Trophoblast cell (in vitro differentiated cells and primary cell): ENCODE data around the gene NATD1.

Experiments used
- DNase-seq, 2 donors: peaks; one replicate each; pipeline ENCODE4 v3.0.0-alpha.2; 2016
- H2AFZ ChIP-seq: 2 replicates; pipeline ENCODE4 v1.6.1; 2013; ENCODE audit warnings: low read length, moderate library complexity, mild to moderate bottlenecking; ENCODE audit not compliant: insufficient read depth, poor library complexity
- H2AK5ac ChIP-seq: 2 replicates; pipeline ENCODE4 v1.6.1; 2013; ENCODE audit warnings: mild to moderate bottlenecking, low read length
- H2BK120ac ChIP-seq: 2 replicates; pipeline ENCODE4 v1.6.1; 2013; ENCODE audit warnings: low read length, mild to moderate bottlenecking, moderate library complexity; ENCODE audit not compliant: insufficient read depth, poor library complexity
- H2BK12ac ChIP-seq: 2 replicates; pipeline ENCODE4 v1.6.1; 2013; ENCODE audit warnings: mild to moderate bottlenecking, low read length, moderate library complexity
- H2BK5ac ChIP-seq: 2 replicates; pipeline ENCODE4 v1.6.1; 2013; ENCODE audit warnings: low read length, low read depth, moderate library complexity, mild to moderate bottlenecking; ENCODE audit not compliant: poor library complexity
- H3K14ac ChIP-seq: 2 replicates; pipeline ENCODE4 v1.6.1; 2013; ENCODE audit warnings: mild to moderate bottlenecking, low read length
- H3K18ac ChIP-seq: 2 replicates; pipeline ENCODE4 v1.6.1; 2013; ENCODE audit warnings: mild to moderate bottlenecking, low read length
- H3K23ac ChIP-seq: 2 replicates; pipeline ENCODE4 v1.6.1; 2013; ENCODE audit warnings: low read length
- H3K27ac ChIP-seq: 2 replicates; pipeline ENCODE4 v1.5.1; 2013; ENCODE audit warnings: low read depth, mild to moderate bottlenecking, inconsistent platforms, low read length, moderate library complexity
- H3K27me3 ChIP-seq: 2 replicates; pipeline ENCODE4 v1.6.1; 2013; ENCODE audit warnings: inconsistent platforms, mild to moderate bottlenecking, low read length, moderate library complexity; ENCODE audit not compliant: insufficient read depth
- H3K36me3 ChIP-seq, 2 experiments: 1 replicate in 1 of 2; 2 replicates in 1 of 2; pipeline ENCODE4 v1.6.1; 2013; ENCODE audit warnings: low read length in 2 of 2, mild to moderate bottlenecking in 2 of 2, moderate library complexity in 1 of 2; ENCODE audit not compliant: insufficient read depth in 2 of 2, control insufficient read depth in 1 of 2
- H3K4ac ChIP-seq: 2 replicates; pipeline ENCODE4 v1.6.1; 2013; ENCODE audit warnings: low read depth, mild to moderate bottlenecking, low read length, moderate library complexity
- H3K4me1 ChIP-seq, 2 experiments: 1 replicate in 1 of 2; 2 replicates in 1 of 2; pipeline ENCODE4 v1.6.1; 2013; ENCODE audit warnings: low read length in 2 of 2, mild to moderate bottlenecking in 2 of 2, moderate library complexity in 1 of 2; ENCODE audit not compliant: insufficient read depth in 2 of 2, control insufficient read depth in 1 of 2
- H3K4me2 ChIP-seq: 2 replicates; pipeline ENCODE4 v1.6.1; 2013; ENCODE audit warnings: inconsistent platforms, mild to moderate bottlenecking, low read length, moderate library complexity
- H3K4me3 ChIP-seq: 2 replicates; pipeline ENCODE4 v1.5.1; 2013; ENCODE audit warnings: mild to moderate bottlenecking, low read depth, low read length, inconsistent platforms
- H3K79me1 ChIP-seq: one replicate; pipeline ENCODE4 v1.6.1; 2013; ENCODE audit warnings: low read length
- H3K79me2 ChIP-seq: 2 replicates; pipeline ENCODE4 v1.6.1; 2013; ENCODE audit warnings: low read length, mild to moderate bottlenecking; ENCODE audit not compliant: control insufficient read depth, insufficient read depth, poor library complexity
- H3K9ac ChIP-seq: 2 replicates; pipeline ENCODE4 v1.6.1; 2013; ENCODE audit warnings: mild to moderate bottlenecking, low read length
- H3K9me3 ChIP-seq: 2 replicates; pipeline ENCODE4 v1.6.1; 2013; ENCODE audit warnings: low read depth, mild to moderate bottlenecking, control low read depth, inconsistent platforms, low read length; ENCODE audit not compliant: insufficient read depth
- H4K12ac ChIP-seq: 2 replicates; pipeline ENCODE4 v1.6.1; 2013; ENCODE audit warnings: low read depth, mild to moderate bottlenecking, low read length, moderate library complexity
- H4K8ac ChIP-seq: 2 replicates; pipeline ENCODE4 v1.6.1; 2013; ENCODE audit warnings: low read depth, mild to moderate bottlenecking, low read length, moderate library complexity
- H4K91ac ChIP-seq: one replicate; pipeline ENCODE4 v1.6.1; 2013; ENCODE audit warnings: low read depth, mild to moderate bottlenecking, low read length, moderate library complexity
- WGBS: extraction: QIAGEN DNeasy Blood & Tissue Kit; methylation state at CpG from one replicate; pipeline ENCODE4 v1.1.7; 2013; ENCODE audit warnings: missing lambda C conversion rate; ENCODE audit not compliant: insufficient read length, insufficient coverage; ENCODE audit errors: extremely low coverage; 5-methylcytosine and 5-hydroxymethylcytosine counted together

The NATD1 gene

DNA sequence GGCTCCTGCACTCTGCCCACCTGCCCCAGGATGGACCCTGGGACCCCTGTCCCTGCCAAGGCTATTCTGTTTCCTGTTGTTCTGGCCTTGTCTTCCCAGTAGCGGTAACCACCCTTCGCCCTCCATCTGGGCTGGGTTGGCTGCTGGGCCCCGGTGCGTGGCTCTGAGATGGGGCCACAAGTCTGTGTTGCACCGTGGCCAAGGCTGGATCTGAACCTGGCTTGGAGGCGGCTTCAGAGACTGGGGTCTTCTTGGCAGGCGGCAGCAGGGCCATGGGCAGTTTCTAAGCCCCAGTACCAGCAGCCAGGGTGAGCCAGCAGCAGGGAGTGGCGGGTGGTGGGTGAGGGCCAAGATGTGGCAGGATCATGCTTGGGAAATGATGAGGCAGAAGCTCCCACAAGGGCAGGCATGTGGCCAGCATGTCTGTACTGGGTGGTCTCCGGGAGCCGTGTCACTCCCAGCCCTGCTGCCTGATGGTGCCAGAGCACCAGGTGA lies 43.9 kb upstream of the NATD1 start:
- no peak overlapping the region for H3K4ac ChIP-seq
- H3K14ac ChIP-seq: no peak overlapping the region
- H3K9ac ChIP-seq: no peak overlapping the region
- DNase-seq: peak; percentile 58 to 60
- no peak overlapping the region for H2AK5ac ChIP-seq
- H4K91ac ChIP-seq: no peak overlapping the region
- no peak overlapping the region for H3K4me2 ChIP-seq
- H3K4me1 ChIP-seq: no peaks in the 10 kb centered on the region
- H3K27ac ChIP-seq: no peak overlapping the region
- H3K9me3 ChIP-seq: peaks cover 49% of the 10 kb centered on the region
- no peak overlapping the region for H2BK5ac ChIP-seq
- no peak overlapping the region for H3K4me3 ChIP-seq
- no peaks in the 10 kb centered on the region for H3K27me3 ChIP-seq
- no peak overlapping the region for H4K8ac ChIP-seq
- H3K79me2 ChIP-seq: no peaks in the 10 kb centered on the region
- no peak overlapping the region for H4K12ac ChIP-seq
- peaks cover 30 to 31% of the 10 kb centered on the region in 2 experiments for H3K36me3 ChIP-seq
- H2BK120ac ChIP-seq: no peak overlapping the region
- no CpG with 5 or more reads among the region's 10 CpGs for WGBS
- no peak overlapping the region for H3K23ac ChIP-seq
- H3K79me1 ChIP-seq: no peaks in the 10 kb centered on the region
- H3K18ac ChIP-seq: no peak overlapping the region
- no peak overlapping the region for H2BK12ac ChIP-seq
- H2AFZ ChIP-seq: no peak overlapping the region

DNA sequence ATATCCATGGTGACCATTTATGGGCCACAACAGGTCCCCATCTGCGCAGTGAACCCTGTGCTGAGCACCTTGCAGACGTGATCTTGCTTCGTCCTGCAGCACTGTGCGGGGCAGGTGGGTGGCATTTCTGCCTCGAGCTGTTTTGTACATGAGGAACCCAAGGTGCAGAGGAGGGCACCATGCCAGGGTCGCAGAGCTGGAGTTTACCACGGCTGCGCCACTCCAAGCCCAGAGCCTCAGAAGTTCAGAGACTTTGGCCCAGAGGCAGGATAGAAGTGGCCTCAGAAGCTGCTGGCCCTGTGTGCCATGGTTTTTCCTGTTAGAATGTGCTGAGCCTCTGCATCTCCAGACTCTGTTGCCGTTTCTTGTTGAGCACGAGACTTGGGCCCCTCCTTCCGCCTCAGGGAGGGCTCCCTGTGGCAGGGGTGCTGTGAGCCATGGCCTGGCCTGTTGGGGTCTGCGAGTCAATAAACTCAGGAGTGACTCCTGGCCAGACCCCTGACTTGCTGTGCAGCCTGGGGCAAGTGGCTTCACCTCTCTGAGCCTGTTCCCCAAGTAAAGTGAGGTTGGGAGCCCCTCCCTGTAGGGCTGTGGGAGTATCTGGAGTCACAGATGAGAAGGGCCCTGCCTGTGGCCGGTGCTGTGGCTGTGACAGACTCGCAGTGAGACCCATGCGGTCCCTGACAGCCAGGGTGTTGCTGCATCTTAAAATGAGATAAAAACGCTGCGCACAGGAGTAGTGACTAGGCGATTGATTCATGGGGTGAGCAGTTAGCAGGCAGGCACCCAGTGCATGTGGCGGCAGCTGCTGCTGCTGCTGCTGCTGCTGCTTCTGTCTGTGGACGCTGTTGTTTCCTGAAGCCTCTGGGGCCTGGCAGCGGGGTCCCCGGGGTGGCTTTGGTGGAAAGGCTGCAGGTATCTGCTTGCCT lies 43.2 kb upstream of the NATD1 start:
- no peak overlapping the region for H3K14ac ChIP-seq
- no peak overlapping the region for H2AK5ac ChIP-seq
- DNase-seq: peak; percentile 68 to 75
- H3K36me3 ChIP-seq: peaks cover 27 to 32% of the 10 kb centered on the region in 2 experiments
- peaks cover 49% of the 10 kb centered on the region for H3K9me3 ChIP-seq
- H2AFZ ChIP-seq: no peak overlapping the region
- H4K91ac ChIP-seq: no peak overlapping the region
- no peak overlapping the region for H3K9ac ChIP-seq
- no peak overlapping the region for H3K23ac ChIP-seq
- H3K4me3 ChIP-seq: no peak overlapping the region
- H3K79me1 ChIP-seq: no peaks in the 10 kb centered on the region
- H3K27ac ChIP-seq: no peak overlapping the region
- no peaks in the 10 kb centered on the region for H3K4me1 ChIP-seq
- H2BK120ac ChIP-seq: no peak overlapping the region
- no CpG with 5 or more reads among the region's 22 CpGs for WGBS
- no peak overlapping the region for H4K8ac ChIP-seq
- H3K4ac ChIP-seq: no peak overlapping the region
- H3K4me2 ChIP-seq: no peak overlapping the region
- no peaks in the 10 kb centered on the region for H3K27me3 ChIP-seq
- H4K12ac ChIP-seq: no peak overlapping the region
- no peak overlapping the region for H2BK12ac ChIP-seq
- H3K18ac ChIP-seq: no peak overlapping the region
- no peak overlapping the region for H2BK5ac ChIP-seq
- H3K79me2 ChIP-seq: no peaks in the 10 kb centered on the region

DNA sequence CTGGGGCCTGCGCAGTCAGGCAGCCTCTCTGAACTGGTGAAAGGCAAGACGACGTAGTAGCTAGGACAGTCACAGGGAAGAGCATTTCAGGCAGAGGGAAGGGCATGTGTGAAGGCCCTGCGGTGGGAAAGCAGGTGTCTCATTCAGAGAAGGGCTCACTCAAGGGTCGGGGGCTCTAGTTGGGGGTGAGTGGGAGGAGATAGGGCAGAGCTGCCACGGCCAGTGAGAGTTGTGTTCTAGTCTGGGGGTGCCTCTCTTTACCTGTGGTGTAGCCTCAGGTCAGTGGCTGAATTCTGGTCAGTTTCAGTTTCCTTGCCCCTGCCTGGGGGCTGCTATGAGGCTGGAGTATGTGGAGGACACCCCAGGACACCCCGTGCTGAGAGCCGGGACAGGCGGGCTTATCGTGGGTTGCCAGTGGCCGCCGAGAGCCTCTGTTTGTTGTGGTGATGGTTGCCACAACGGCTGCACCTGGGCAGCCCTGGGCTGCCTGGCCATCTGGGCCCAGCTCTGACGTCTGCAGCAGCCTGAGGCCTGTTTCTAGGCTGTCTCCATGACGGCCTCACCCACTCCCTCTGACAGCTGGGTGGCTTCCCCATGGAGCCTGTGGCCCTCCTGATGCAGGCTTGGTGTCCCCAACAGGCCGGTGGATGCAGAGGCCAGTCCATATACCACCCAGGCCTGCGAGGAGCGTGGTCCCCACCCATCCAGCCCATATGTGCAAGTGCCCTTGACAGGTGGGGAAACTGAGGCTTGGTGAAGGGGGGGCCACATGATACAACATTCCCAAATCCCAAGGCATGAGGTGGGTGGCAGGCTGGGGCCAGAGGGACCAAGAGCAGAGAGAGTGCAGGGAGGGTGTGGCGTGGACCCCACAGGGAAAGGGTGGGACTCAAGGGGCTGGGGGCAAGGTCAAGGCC lies 42.1 kb upstream of the NATD1 start:
- Histone ChIP-seq H3K36me3 (peaks cover 16 to 21% of the 10 kb centered on the region in 2 experiments), H3K9ac (no peak overlapping the region), H3K23ac (no peak overlapping the region), H3K4ac (no peak overlapping the region), H3K4me2 (no peak overlapping the region), H2BK12ac (no peak overlapping the region), H2AFZ (no peak overlapping the region), H2BK120ac (no peak overlapping the region), H3K27me3 (no peaks in the 10 kb centered on the region), H3K4me1 (no peaks in the 10 kb centered on the region), H3K14ac (no peak overlapping the region), H2AK5ac (no peak overlapping the region), H3K18ac (no peak overlapping the region), H3K27ac (no peak overlapping the region), H4K91ac (no peak overlapping the region), H4K12ac (no peak overlapping the region), H3K4me3 (no peak overlapping the region), H3K79me2 (no peaks in the 10 kb centered on the region), H3K79me1 (no peaks in the 10 kb centered on the region), H4K8ac (no peak overlapping the region), H3K9me3 (peaks cover 44% of the 10 kb centered on the region), H2BK5ac (no peak overlapping the region)
- WGBS: no CpG with 5 or more reads among the region's 19 CpGs
- DNase-seq: peak; percentile 96 to 97

DNA sequence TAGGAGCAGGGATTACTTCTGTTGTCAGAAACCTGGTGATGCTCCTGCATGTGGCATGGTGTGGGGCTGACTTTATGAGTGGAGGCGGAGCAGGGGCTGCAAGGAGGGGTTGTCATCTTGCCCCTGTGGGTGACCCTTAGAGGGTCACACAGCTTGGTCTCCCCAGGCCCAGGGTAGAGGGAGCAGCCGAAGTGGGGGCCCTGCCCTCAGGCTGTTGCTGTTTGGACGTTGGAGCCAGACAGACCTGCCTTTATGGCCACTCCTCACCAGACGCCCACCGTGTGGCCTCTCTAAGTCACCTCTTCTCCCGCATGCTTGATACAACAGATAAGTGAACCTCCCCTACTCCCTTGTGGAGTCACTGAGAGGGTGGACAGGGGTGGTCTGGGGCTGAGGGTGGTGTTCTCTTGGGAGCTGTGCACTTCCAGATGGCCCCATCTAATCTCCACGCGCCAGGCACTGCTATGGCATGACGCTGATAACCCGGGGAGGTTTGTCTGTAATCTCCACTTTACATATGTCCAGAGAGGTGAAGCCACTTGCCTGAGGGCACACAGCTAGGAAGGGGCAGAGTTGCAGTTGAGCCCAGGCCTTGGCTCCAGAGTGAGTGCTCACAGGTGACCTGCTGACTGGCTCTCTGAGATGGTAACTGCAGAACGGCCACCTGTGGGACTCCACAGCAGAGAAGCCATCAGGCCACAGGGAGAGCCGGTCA lies 41.3 kb upstream of the NATD1 start:
- no CpG with 5 or more reads among the region's 12 CpGs for WGBS
- H3K4me2 ChIP-seq: no peak overlapping the region
- peaks cover 12 to 21% of the 10 kb centered on the region in 2 experiments for H3K36me3 ChIP-seq
- H3K4me3 ChIP-seq: no peak overlapping the region
- H2BK120ac ChIP-seq: no peak overlapping the region
- H3K18ac ChIP-seq: no peak overlapping the region
- no peak overlapping the region for H2AK5ac ChIP-seq
- H3K14ac ChIP-seq: no peak overlapping the region
- no peak overlapping the region for H2BK5ac ChIP-seq
- H4K91ac ChIP-seq: no peak overlapping the region
- H3K4ac ChIP-seq: no peak overlapping the region
- H3K23ac ChIP-seq: no peak overlapping the region
- H3K9ac ChIP-seq: no peak overlapping the region
- no peaks in the 10 kb centered on the region for H3K4me1 ChIP-seq
- no peaks in the 10 kb centered on the region for H3K27me3 ChIP-seq
- H3K79me1 ChIP-seq: no peaks in the 10 kb centered on the region
- no peak overlapping the region for H2AFZ ChIP-seq
- H4K12ac ChIP-seq: no peak overlapping the region
- DNase-seq: peak; percentile 95 to 98
- H3K27ac ChIP-seq: no peak overlapping the region
- H2BK12ac ChIP-seq: no peak overlapping the region
- H4K8ac ChIP-seq: no peak overlapping the region
- peaks cover 44% of the 10 kb centered on the region for H3K9me3 ChIP-seq
- no peaks in the 10 kb centered on the region for H3K79me2 ChIP-seq
